Vagina (tissue), 2 donors: ENCODE results near the gene COL6A5.

ENCODE experiments used
- POLR2A ChIP-seq, 2 donors: fragments of 450-650 bp; IDR thresholded peaks; one replicate each; pipeline ENCODE4 v1.6.1; 2017; ENCODE audit warnings: antibody characterized with exemption in 2 of 2, mild to moderate bottlenecking in 2 of 2, moderate library complexity in 2 of 2
- POLR2AphosphoS5 ChIP-seq, 2 donors: sonication (generic); formaldehyde crosslinking; IDR thresholded peaks; one replicate each; pipeline ENCODE4 v1.9.0; 2017; ENCODE audit warnings: antibody characterized with exemption in 2 of 2, mild to moderate bottlenecking in 2 of 2, low read depth in 1 of 2; ENCODE audit not compliant: insufficient read depth in 1 of 2

- TF ChIP-seq POLR2A (IDR thresholded peaks at IDR 0.05) (no peak), POLR2AphosphoS5 (IDR thresholded peaks at IDR 0.05; ENCODE audit: insufficient read depth in 1 of 2, low read depth in 1 of 2) (no peak)
Observed at GRCh38 chr3:130468311-130468710, 122.8 kb downstream of the COL6A5 start.
